ENCODE measurements around the gene GRN.
"Not testable (repeated sequence)": the region's sequence is repeated elsewhere in the genome, so short reads cannot be mapped to it uniquely, and the experiment has no call there.

GRN gene

DNA sequence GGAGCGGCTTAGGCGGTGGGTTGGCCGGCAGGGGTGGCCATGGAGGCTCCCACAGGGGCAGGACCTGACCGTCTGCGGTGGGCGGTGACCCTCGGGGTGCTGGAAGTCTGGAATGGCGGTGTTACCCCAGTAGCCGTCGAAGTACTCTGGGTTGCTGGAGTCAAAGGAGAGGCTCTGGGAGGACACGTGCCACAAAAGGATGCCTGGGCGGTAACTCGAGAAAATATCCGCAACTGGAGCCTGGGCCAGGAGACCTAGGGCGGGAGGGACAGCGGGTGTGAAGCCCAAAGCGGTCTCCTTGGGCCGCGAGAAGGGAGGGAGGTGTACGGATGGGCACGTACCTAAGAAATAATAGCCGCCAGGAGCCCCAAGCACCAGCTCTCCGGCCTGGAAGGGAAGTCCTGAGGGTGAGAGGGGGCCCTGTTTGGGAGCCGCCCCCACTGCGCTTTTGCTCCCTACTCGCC, 39.8 kb downstream of the GRN start:
- DNase-seq: no peak

- DNase-seq: peak; percentile 85
Observed at GRCh38 chr17:44385287-44386181, 40.4 kb downstream of the GRN start.

GRCh38 chr17:44386182-44386525, 41.1 kb downstream of the GRN start:
- DNase-seq: no peak

- no peak for DNase-seq
Observed at GRCh38 chr17:44387804-44388203, 42.7 kb downstream of the GRN start.

DNA sequence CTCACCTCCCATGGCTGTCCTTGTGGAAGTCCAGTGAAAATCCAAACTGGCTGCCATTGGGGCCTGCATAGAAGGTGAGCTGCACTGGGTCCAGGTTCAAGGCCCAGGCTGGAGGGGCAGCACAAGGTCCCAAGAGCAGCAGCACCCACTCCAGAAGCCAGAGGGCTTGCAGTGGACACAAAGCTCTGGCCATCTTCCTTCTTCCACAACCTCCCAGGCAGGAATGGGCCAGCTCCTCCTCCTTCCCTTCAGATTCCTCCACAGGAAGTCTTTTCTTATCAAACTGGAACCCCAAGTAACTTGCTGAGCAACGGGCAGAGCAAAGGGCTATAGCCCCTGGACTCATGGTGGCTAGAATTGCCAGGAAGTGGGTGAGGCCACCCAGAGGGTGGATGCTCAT, 44.2 kb downstream of the GRN start, which contains the start of gene ITGA2B:
TSS of gene ITGA2B (minus strand) at position 369 of the 400 bp plus-strand sequence. CDS start at position 193, 176 bp downstream.
- DNase-seq: no peak

- no peak for DNase-seq
Observed at GRCh38 chr17:44389723-44390202, 44.7 kb downstream of the GRN start.

GRCh38 chr17:44390250-44390870, 45.3 kb downstream of the GRN start:
- DNase-seq: no peak

DNA sequence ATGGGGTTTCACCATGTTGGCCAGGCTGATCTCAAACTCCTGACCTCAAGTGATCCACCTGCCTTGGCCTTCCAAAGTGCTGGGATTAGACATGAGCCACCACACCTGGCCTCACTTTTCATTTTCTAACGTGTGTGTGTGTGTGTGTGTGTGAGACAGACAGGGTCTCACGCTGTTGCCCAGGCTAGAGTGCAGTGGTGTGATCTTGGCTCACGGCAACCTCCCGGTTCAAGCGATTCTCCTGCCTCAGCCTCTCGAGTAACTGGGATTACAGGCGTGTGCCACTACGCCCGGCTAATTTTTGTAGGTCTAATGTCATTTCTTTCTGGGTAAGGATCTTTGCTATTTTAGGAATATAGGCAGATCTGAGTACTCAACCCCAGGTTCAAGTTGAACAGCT, 49.0 kb downstream of the GRN start:
- DNase-seq: not testable (repeated sequence)

DNA sequence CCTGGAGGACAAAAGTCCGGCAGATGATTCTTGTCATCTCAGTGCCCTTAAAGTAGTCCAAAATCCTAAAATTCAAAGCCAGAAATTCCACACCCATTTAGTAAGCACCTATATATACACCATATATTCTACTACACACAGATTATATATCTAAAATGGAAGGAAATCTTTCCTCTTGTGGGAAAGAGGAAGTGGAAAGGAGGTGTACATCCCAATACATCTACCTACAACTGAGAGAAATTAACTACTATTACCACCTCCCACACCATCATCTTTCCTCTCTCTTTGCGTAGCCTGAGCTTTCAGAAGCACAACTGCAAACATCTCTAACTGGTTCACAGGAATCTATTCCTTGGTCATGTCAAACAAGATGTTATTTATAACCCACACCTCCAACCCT, 49.7 kb downstream of the GRN start:
- no peak for DNase-seq

GRCh38 chr17:44396946-44397345, 51.8 kb downstream of the GRN start:
- DNase-seq: no peak

GRCh38 chr17:44397479-44398440, 52.7 kb downstream of the GRN start:
- DNase-seq: no peak

- DNase-seq: no peak
Observed at GRCh38 chr17:44398692-44399691, 53.9 kb downstream of the GRN start.

- DNase-seq: no peak
Observed at GRCh38 chr17:44400226-44400847, 55.2 kb downstream of the GRN start.
